HG03139 (cell line): ENCODE results near the gene VAMP8.
"Not testable (repeated sequence)": the region's sequence is repeated elsewhere in the genome, so short reads cannot be mapped to it uniquely, and the experiment has no call there.

Experiments
- ATAC-seq: cut with Tn5 transposase; IDR thresholded peaks from one replicate; pipeline ENCODE4 v1.9.1; 2021; ENCODE audit not compliant: unreplicated experiment

Gene VAMP8

GRCh38 chr2:85597241-85597640, 19.9 kb downstream of the VAMP8 start:
- ATAC-seq, result no peak

- no peak for ATAC-seq
Measured at GRCh38 chr2:85598594-85599340, 21.4 kb downstream of the VAMP8 start.

GRCh38 chr2:85599468-85600234, 22.3 kb downstream of the VAMP8 start:
- ATAC-seq, result no peak

- no peak for ATAC-seq
Measured at GRCh38 chr2:85600235-85600575, 22.8 kb downstream of the VAMP8 start.

- no peak for ATAC-seq
Measured at GRCh38 chr2:85600951-85601770, 23.8 kb downstream of the VAMP8 start.

GRCh38 chr2:85601771-85602475, 24.5 kb downstream of the VAMP8 start:
- peak; percentile 19 for ATAC-seq

GRCh38 chr2:85602476-85603234, 25.3 kb downstream of the VAMP8 start, which contains the start of gene TMEM150A:
TMEM150A (minus strand) TSS chr2:85602698; CDS start chr2:85601948, 750 bp downstream.
- peak; percentile 90 for ATAC-seq

- not testable (repeated sequence) for ATAC-seq
Measured at GRCh38 chr2:85604133-85604444, 26.7 kb downstream of the VAMP8 start.

- no peak for ATAC-seq
Measured at GRCh38 chr2:85604568-85605339, 27.4 kb downstream of the VAMP8 start.

- ATAC-seq, result no peak
Measured at GRCh38 chr2:85605406-85606115, 28.2 kb downstream of the VAMP8 start.

- no peak for ATAC-seq
Measured at GRCh38 chr2:85606116-85606455, 28.7 kb downstream of the VAMP8 start.

GRCh38 chr2:85607268-85608215, 30.2 kb downstream of the VAMP8 start:
- ATAC-seq, result no peak

- no peak for ATAC-seq
Measured at GRCh38 chr2:85611217-85611704, 33.9 kb downstream of the VAMP8 start.

- ATAC-seq, result peak; percentile 74
Measured at GRCh38 chr2:85611705-85612587, 34.6 kb downstream of the VAMP8 start, which contains the start of gene C2orf68. C2orf68 (minus strand) TSS chr2:85612066; CDS start chr2:85611984, 82 bp downstream.

GRCh38 chr2:85613717-85614515, 36.5 kb downstream of the VAMP8 start:
- ATAC-seq, result no peak

- ATAC-seq, result not testable (repeated sequence)
Measured at GRCh38 chr2:85614757-85615156, 37.4 kb downstream of the VAMP8 start.
